ENCODE results near the gene NLRC5.

Gene NLRC5

GRCh38 chr16:56941856-56942331 is 47.5 kb upstream of the NLRC5 start:
- Histone ChIP-seq H3K4me3 (ENCODE audit: insufficient read depth, low read length, poor library complexity, severe bottlenecking) (no peak overlapping the region), H3K4me2 (ENCODE audit: low read depth, low read length, poor library complexity, severe bottlenecking) (peak overlapping the region; percentile 50), H3K36me3 (ENCODE audit: low read length) (peaks cover 55% of the 10 kb centered on the region), H4K20me1 (ENCODE audit: low read depth, low read length) (peaks cover 9% of the 10 kb centered on the region; the same call in 1 of the 2 replicates), H3K9me2 (replicated peaks; ENCODE audit: insufficient read depth, low read length) (no peaks in the 10 kb centered on the region), H3F3A (ENCODE audit: insufficient read depth) (peaks cover 84% of the 10 kb centered on the region), H3K9me3 (ENCODE audit: insufficient read depth, low read length) (no peaks in the 10 kb centered on the region), H2AFZ (ENCODE audit: low read depth, low read length, severe bottlenecking) (no peak overlapping the region), H3K27ac (ENCODE audit: low read depth, low read length) (peak overlapping the region; percentile 83), H3K79me2 (ENCODE audit: insufficient read depth, low read length) (peaks cover 22% of the 10 kb centered on the region), H3K27me3 (ENCODE audit: low read length) (no peaks in the 10 kb centered on the region), H3K9ac (ENCODE audit: low read length) (no peak overlapping the region)
- TF ChIP-seq EZH2phosphoT487 (conservative IDR thresholded peaks at IDR 0.05; ENCODE audit: low read length), result no peak
- TF ChIP-seq, protein P1, sequence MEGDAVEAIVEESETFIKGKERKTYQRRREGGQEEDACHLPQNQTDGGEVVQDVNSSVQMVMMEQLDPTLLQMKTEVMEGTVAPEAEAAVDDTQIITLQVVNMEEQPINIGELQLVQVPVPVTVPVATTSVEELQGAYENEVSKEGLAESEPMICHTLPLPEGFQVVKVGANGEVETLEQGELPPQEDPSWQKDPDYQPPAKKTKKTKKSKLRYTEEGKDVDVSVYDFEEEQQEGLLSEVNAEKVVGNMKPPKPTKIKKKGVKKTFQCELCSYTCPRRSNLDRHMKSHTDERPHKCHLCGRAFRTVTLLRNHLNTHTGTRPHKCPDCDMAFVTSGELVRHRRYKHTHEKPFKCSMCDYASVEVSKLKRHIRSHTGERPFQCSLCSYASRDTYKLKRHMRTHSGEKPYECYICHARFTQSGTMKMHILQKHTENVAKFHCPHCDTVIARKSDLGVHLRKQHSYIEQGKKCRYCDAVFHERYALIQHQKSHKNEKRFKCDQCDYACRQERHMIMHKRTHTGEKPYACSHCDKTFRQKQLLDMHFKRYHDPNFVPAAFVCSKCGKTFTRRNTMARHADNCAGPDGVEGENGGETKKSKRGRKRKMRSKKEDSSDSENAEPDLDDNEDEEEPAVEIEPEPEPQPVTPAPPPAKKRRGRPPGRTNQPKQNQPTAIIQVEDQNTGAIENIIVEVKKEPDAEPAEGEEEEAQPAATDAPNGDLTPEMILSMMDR (IDR thresholded peaks at IDR 0.05; ENCODE audit: insufficient read depth, low read length, poor library complexity, severe bottlenecking), result no peak

GRCh38 chr16:56943761-56944375 is 45.5 kb upstream of the NLRC5 start:
- Histone ChIP-seq H3K9me2 (replicated peaks; ENCODE audit: insufficient read depth, low read length) (no peaks in the 10 kb centered on the region), H3K4me2 (ENCODE audit: low read depth, low read length, poor library complexity, severe bottlenecking) (no peak overlapping the region), H3K79me2 (ENCODE audit: insufficient read depth, low read length) (peaks cover 5% of the 10 kb centered on the region; the same call in 1 of the 2 replicates), H3K4me3 (ENCODE audit: insufficient read depth, low read length, poor library complexity, severe bottlenecking) (no peak overlapping the region), H3K9me3 (ENCODE audit: insufficient read depth, low read length) (no peaks in the 10 kb centered on the region), H3K9ac (ENCODE audit: low read length) (no peak overlapping the region), H3K27ac (ENCODE audit: low read depth, low read length) (peak overlapping the region; percentile 83), H3F3A (ENCODE audit: insufficient read depth) (peaks cover 83% of the 10 kb centered on the region), H3K27me3 (ENCODE audit: low read length) (no peaks in the 10 kb centered on the region), H2AFZ (ENCODE audit: low read depth, low read length, severe bottlenecking) (no peak overlapping the region), H3K36me3 (ENCODE audit: low read length) (peaks cover 44% of the 10 kb centered on the region), H4K20me1 (ENCODE audit: low read depth, low read length) (no peaks in the 10 kb centered on the region; the same call in 1 of the 2 replicates)
- TF ChIP-seq EZH2phosphoT487 (conservative IDR thresholded peaks at IDR 0.05; ENCODE audit: low read length), result no peak
- TF ChIP-seq, protein P1 (IDR thresholded peaks at IDR 0.05; ENCODE audit: insufficient read depth, low read length, poor library complexity, severe bottlenecking), result no peak

DNA sequence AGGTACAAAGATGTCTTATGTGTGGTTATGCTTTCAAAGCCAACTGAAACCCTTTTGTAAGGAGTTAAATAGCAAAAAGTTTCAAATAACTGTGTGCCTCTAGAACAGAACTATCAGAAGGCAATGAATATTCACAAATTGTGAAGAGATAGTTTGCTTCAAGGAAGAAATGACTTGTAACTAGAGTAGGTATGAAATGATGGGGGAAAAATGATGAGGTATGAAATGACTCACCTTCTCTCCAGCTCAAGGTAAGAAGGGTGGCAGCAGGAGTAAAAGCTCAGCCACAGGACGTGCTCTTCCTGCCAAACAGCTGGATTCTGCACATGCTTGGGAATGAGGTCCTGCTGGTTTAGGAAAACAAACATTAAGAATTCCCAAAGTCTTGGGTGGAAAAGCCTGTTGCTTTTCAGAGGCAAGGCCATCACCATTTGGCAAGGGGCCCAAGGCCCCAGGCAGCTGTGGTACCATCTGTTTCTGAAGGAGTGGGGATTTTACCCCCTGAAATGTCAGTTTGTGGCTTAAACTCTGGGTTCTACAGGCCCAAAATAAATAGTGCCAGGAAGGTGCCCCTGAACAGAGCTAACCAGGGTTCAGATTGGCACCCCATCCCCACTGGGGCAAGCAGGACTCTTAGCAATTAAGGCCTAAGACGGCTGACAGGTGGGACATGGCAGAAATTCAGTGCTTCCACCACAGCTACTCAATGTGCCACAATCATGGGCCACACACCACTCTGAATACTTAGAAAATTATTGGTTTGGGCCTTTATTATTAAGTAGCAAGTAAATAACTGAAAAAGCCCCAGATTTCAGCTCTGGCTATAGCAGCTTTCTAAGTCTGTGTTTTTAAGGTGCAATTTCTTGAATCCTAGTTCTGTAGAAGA is 44.2 kb upstream of the NLRC5 start:
- no peaks in the 10 kb centered on the region for H4K20me1 ChIP-seq (ENCODE audit: low read depth, low read length)
- H3K9me2 ChIP-seq (replicated peaks; ENCODE audit: insufficient read depth, low read length), result no peaks in the 10 kb centered on the region
- peaks cover 74% of the 10 kb centered on the region for H3F3A ChIP-seq (ENCODE audit: insufficient read depth)
- H3K36me3 ChIP-seq (ENCODE audit: low read length), result peaks cover 30% of the 10 kb centered on the region
- no peak overlapping the region for H3K4me3 ChIP-seq (ENCODE audit: insufficient read depth, low read length, poor library complexity, severe bottlenecking)
- H3K4me2 ChIP-seq (ENCODE audit: low read depth, low read length, poor library complexity, severe bottlenecking), result no peak overlapping the region
- peak overlapping the region; percentile 36; the same call in 1 of the 2 replicates for H3K27ac ChIP-seq (ENCODE audit: low read depth, low read length)
- no peak overlapping the region for H2AFZ ChIP-seq (ENCODE audit: low read depth, low read length, severe bottlenecking)
- no peak for TF ChIP-seq EZH2phosphoT487 (conservative IDR thresholded peaks at IDR 0.05; ENCODE audit: low read length)
- TF ChIP-seq, protein P1 (IDR thresholded peaks at IDR 0.05; ENCODE audit: insufficient read depth, low read length, poor library complexity, severe bottlenecking), result no peak
- H3K79me2 ChIP-seq (ENCODE audit: insufficient read depth, low read length), result no peaks in the 10 kb centered on the region
- no peaks in the 10 kb centered on the region for H3K9me3 ChIP-seq (ENCODE audit: insufficient read depth, low read length)
- no peaks in the 10 kb centered on the region for H3K27me3 ChIP-seq (ENCODE audit: low read length)
- no peak overlapping the region for H3K9ac ChIP-seq (ENCODE audit: low read length)
